HT1080 (cell line): ENCODE data around the gene ASCL3. TPM values are rescaled to one million over a fixed set of nuclear protein-coding genes. Genes with fewer than 3 reads are reported as not detected.
"Not testable (repeated sequence)": the region's sequence is repeated elsewhere in the genome, so short reads cannot be mapped to it uniquely, and the experiment has no call there.

Experiments used
- DNase-seq: peaks from one replicate; pipeline ENCODE4 v3.0.0-alpha.2; 2015; ENCODE audit warnings: low read depth
- total RNA-seq: library from RNA; depleted of rRNA; stranded (reverse); fragments of >200 nt; shearing (Covaris generic); gene quantifications from 2 replicates; pipeline ENCODE4 v1.2.3, GENCODE V29; 2014

Gene ASCL3
- total RNA-seq, 1 experiment from 2014 or later, result not detected

DNA sequence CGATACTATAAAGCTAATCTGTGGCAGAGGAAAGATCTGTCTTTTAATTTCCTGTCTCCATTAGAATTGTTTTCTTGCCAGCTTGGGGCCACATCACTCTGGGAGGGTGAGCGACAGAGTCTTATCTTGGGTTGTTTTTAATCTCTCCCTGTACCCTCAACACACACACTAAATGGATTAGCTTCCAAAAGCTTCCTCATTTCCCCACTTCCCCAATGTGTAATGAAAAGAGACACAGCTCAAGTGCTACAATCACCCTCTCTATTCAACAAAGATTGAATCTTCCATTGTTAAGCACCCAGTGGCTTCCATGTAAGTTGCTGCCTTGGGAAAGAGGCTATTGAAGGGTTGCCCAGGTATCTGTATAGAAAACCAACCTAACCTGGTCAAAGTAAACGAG is 6.1 kb upstream of the ASCL3 start:
- DNase-seq, result no peak

DNA sequence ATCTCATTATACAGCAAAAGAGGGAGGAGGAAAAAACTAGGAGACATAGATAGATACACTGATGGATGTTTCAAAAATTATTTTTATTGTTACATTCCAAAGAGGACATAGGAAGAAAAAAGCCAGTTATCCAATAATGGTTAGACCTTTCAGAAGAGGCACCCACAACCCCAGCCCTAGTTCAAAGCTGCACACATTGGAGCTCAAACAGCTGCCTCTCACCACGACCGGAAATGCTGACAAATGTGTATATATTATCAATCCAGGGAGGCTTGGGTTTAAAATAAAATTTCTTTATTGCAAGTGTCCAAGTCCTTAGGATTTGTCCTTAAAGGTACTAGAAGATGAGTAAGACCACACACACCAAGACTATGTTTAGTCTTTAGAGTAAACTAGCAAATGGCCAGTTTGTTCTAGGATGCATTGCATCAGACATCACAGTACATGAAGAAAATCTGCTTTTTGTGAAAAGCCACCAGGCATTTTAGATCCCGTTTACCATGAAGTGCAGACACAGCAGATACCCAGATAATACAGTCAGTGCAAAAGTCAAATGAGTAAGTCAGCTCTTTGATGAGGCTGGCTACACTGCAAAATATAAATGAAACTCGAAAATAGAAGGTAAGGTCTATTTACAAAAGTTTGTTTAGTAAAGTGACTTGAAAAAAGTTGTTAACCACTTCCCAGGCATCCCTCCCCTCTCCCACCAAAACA is 4.6 kb upstream of the ASCL3 start:
- DNase-seq, result no peak

DNA sequence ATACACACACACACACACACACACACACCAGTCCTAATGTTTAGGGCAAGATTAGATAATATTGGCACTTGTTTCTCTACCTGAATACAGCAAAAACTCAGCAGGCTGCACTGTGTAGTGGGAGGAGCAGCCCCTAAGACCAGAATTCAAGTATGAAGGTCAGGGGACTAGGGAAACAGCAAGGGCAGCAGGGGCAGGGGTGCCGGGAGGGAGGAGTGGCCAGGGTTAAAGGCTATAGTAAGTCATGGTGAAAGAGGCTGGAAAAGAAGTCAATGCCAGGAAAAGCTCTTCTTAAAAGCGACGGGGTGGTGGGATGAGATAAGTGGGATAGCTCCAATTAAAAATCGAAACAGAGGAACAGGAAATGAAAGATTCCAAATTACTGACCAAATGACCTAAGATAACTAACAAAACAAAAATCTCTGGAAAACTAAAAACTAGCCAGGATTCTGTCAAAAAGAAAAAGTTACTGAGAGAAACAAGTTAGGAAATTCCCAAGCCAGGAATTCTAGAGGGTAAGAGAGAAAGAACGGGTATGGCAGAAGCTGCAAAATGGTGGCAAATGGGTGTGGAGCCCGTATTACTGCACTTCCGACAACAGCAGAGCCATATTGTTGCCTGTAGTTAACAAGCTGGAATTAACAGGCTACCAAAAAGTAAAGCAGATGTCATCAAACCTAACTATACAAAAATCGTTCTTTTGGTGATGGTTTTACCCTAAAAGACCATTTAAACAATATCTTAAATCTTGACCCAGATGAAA is 1.3 kb downstream of the ASCL3 start:
- DNase-seq, result no peak

DNA sequence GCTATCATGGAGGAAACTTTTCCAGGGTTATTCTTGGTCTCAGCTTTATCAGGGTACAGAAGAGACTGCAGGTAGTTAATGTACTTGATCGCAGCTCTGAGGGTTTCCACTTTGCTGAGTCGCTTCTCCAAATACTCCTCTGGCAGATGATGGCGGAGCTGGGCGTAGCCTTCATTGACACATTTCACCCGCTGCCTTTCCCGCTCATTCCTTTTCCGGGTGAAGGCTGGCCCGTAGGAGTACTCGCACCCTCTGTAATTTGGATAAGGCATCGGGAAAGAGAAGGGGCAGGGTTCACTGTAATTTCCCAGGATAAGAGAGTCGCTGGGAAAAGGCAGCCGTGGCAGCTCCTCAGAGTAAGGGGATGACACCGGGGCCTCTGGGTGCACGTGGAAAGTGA is 5.2 kb downstream of the ASCL3 start:
- no peak for DNase-seq

DNA sequence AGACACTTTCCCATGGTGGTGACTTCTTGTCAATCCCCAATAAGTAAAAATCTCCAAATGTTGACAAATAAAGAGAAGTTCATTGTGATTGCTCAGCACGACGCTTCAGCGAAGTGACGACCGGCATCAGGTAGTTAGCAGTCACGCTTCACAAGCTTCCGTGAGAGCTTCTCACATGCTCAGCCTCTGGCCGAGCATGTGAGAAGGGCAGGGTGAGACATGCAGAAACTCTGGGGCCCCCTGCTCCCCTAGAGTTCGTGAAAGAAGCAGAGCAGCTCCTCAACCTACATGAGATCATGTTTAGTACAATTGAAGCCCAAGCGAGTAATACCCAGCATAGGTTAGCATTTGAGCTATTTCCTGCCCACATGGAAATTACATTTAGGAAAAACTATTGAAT is 5.7 kb downstream of the ASCL3 start:
- DNase-seq, result no peak

DNA sequence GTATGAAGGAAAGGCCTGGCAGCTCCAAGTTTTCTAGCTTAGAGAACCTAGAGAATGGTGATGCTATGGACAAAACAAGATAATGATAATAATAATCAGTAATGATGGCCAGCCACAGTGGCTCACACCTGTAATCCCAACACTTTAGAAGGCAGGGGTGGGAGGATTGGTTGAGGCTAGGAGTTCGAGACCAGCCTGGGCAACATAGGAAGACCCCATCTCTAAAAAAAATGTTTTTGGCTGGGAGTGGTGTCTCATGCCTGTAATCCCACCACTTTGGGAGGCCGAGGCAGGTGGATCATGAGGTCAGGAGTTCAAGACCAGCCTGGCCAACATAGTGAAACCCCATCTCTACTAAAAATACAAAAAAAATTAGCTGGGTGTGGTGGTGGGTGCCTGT is 7.0 kb downstream of the ASCL3 start:
- not testable (repeated sequence) for DNase-seq

DNA sequence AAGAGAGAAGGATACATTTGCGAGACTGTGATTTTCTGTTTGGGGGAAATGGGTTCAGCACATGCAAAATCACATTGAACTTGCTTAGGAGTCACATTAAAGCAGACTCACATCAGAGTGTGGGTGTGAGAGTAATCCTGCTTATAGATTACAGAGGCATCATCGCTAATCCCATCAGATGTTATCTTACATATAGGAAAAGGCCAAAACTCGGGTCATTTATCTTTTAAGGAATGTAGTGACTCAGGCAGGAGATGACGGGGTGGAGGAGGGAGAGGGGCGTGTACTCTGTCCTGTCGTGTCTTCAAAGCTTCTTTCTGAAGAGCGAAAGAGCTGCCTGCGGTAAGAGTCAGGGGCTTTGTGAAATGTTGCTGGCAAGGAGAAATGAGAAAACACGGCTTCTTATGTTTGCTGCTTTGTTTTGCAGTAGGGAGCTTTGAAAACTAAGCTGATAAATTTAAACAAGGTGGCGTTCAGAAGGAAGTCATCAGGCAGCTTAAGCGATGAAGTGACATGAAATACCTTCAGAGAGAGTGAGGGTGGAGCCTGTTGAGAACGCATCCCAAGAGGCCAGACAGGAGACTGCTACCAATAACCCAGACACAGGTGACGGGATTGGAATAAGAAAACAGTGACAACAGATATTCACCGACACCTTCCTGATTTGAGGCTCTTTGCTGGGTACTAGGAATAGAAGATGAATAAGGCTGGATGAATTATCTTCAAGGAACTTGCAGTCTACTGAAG is 7.9 kb downstream of the ASCL3 start:
- DNase-seq, result peak; percentile 69

DNA sequence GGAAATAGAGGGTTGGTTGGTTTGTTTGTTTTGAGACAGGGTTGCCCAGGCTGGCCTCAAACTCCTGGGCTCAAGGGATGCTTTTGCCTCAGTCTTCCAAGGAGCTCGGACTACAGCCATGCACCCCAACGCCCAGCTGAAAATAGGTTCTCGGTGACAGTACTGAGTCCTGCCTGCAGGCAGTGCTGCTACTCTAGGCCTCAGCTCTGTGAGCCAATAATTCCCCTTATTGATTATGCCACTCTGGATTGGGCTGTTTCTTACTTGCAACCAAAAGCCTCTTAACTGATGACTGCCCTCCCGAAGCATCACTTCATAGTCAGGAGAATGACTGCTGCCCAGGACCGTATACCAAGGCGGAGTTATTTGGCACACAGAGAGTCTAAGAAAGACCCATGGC is 8.9 kb downstream of the ASCL3 start:
- DNase-seq, result no peak

DNA sequence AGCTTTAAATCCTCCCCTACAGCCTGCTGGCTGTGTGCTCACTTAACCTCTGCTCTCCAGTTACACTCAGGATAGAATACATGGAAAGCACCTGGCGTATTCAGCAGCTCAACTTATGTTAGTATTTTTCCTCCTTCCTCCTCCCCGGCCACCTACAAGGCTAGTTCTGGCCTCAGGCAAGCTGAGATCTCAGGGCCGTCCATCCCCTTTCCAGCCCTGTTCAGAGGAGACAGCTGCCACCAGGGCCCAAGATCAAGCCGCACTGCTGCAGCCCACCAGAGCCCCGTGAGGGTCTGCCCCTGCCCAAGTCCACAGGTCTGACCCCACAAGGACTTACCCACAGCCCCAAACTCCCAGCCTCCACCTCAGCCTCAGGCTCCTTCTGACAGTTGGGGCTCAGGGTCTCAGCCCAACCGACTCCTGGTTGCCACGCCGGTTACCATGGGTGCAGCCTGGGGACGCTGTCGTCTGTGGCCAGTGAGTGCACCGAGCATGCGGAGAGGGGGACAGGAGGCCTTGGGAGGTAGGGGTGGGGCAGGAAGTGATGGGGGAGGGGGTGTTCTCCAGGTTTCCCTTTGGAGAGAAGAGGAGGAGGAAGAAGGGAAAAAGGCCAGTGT is 10.1 kb downstream of the ASCL3 start, which contains the start of gene C11orf16:
Gene C11orf16, minus strand, starts transcription at position 384 of the 617 bp plus-strand sequence. CDS start 639 bp downstream, outside the sequence.
- DNase-seq, result no peak

DNA sequence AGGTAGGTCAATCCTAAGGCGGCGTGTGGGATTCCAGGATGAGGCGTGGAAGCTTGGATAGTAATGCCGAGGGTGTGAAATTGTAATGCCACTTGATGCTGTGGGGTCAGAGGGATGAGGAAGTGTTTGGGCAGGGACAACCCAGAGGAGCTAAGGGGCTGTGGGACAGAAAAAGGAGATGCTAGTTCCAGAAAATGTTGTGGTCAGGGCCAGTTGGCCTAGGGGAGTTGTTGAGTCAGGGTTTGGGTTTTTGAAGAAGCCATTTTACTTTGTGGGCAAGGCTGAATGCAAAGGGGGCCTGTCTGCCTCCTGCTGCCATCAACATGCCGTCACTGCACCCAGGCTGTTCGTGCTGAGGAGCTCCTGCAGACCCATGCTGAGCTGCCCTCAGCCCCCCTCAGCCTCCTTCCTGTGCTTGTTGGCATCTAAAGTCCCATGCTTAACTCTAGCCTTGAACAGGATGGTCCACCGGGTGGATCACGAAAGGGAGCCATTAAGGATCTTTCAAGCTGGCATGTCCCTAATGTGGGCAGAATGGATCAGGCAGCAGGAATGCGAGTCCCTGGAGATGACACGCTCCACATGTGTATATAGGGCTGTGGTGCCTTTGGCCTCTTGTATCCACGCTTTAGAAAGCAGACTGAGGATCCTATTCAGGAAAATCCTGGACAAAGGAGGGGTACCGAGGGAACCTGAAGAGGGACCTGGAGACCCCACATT is 12.2 kb downstream of the ASCL3 start:
- DNase-seq, result no peak

DNA sequence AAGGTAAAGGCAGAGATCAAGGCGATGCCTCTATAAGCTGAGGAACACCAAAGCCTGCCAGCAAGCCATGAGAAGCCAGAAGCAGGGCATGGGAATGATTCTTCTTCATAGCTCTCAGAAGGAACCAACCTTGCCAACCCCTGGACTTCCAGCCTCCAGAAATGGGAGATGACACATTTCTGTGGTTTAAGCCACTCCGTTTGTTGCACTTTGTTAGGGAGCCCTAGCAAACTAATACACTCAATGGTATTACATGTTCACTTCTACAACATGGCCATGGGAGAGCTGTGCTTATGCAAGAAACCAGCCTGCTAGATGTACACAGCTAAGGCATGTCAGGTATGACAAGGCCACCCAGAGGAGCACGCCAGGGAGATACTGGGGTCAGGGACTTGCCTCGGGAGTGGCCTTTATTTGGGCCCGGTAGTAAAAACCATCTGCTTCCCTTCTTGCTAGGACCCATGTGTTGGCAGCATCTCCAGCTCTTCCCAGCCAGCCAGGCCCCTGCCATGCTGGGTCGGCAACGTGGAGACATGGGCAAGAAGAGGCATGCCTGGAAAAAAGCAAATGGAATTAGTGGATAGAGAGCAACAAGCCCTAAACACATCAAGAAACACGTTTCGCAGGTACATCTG is 13.7 kb downstream of the ASCL3 start:
- peak; percentile 46 for DNase-seq

DNA sequence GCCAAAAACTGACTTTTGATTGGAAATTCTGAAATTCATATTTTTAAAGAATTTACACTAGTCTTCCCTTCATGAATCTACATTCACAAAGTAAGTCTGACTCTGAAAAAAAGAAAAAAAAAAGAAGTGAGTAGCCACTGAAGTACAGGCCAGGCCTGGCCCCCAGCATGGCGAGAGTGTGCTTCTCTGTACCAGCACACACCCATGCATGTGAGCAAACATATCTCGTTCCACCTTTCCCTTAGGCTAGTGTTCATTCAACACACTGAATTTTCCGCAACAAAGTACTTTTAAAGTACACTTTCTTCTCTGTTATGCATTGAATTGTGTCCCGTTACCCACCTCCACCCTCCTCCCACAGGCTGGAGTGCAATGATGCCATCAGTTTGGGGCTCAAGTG is 14.6 kb downstream of the ASCL3 start:
- no peak for DNase-seq

DNA sequence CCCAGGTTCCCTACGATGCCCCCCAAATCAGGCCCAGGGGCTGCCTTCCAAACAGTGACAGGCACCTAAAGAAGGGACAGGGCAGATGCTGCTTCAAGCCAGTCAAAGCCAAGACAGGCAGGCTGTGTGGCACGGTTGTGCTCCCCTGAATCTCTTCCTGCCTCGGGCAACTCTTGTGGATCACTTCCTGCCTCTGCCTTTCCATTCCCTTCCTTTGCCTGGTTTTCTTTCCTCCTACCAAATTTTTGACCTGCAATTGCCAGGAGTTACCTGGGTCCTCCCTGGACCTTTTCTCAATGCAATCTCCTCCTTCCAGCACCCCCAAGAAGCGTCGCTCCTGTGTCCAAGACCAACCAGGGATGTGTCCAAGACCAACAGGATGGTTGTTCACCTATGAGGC is 15.6 kb downstream of the ASCL3 start:
- no peak for DNase-seq

DNA sequence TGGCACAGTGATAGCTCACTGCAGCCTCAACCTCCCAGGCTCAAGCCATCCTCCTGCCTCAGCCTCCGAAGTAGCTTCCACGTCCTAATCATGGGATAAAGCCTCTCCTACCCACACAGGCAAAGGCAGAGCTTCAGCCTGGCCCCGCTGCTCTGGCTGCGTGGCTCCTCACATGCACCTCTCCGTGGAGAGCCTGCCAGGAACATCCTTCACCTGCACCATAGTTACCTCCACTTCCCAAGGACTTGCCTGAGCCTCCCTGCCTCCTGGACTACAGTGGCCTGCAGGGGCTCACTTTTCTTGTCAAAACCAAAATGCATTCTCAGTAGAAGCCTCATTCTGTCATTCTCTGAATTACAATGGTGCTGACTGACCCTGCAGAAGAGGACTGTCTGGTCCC is 16.6 kb downstream of the ASCL3 start:
- no peak for DNase-seq

DNA sequence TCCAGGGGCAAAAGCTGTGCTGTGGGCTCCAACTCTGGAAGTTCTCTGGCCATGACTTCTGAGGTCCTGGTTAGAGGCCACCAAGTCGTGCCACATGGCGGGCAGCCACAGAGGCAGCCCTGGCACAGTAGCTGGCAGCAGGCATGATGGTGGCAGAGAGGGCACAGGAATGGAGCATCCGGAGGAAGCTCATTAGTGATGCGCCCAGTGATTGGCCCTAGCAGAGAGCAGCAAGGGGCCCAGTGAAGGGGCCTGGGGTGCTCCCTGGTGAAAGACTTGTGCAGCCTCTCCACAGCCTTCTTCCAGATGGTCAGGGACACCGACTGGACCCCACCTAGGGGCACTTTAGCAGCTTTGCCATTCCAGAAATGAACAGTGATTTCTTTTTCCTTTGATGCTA is 17.1 kb downstream of the ASCL3 start:
- DNase-seq, result no peak

DNA sequence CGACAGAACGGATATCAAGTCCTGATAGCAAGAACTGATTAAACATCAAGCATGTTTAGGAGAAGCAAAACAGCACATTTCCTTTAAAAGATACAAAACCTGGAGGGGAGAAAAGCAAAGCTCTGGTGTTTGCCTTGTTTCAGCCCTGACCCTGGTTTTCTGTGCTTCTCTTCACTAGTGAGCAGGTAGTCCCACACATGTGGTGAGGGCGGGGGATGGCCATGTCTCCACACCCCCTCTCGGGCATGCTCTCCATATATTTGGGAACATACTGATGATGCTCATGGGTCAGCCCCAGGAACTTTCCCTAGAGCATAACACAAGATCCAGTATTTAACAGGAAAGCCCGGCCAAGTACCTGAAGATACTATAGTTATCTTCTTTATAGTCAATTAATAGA is 20.1 kb downstream of the ASCL3 start:
- DNase-seq, result no peak

DNA sequence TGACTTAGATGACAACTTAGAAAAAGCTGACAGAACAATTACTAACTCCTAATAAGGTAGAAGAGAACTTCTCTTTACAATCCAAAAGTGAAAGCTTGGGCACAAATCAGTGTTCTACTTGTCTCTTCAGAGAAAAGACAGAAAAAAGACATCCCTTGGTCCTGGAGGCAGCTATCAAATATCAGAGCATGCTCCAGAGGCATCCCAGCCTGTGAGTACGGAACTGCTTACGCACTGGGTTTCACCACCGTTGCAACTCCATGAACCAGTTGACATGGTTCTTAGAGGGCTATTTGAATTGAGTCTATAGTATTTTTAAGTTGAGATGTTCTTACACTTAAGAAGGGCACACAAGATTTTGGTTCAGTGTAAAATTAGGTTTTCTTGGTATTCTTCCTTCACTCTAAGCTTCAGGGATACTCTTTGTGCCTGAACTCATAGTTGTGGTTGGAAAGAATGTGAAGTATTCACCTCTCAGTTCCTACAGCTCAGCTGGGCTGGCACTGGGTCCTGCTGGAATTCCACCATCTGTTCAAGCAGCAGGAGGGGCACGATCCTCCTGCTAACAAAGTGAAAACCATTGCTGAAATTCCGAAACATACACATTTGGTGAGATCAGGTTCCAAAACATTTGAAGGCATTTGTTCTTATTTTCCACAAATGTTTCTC is 25.5 kb downstream of the ASCL3 start:
- peak; percentile 84 for DNase-seq

DNA sequence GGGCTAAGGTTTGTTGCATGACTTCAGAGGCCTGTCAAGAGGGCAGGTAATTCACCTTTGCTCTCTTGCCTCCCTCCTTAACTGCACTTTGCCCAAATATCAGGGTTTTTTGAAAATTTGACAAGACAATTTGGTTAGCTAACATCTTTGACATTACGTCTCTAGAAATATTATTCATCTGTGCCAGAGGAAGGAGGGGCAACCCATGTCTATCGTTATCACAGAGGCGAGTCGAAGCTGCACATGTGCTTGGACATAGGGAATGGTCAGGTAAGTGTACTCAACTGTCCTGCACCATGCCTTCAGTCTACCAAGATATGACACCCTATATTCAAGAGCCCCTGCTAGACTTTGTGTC is 28.2 kb downstream of the ASCL3 start:
- DNase-seq, result no peak

DNA sequence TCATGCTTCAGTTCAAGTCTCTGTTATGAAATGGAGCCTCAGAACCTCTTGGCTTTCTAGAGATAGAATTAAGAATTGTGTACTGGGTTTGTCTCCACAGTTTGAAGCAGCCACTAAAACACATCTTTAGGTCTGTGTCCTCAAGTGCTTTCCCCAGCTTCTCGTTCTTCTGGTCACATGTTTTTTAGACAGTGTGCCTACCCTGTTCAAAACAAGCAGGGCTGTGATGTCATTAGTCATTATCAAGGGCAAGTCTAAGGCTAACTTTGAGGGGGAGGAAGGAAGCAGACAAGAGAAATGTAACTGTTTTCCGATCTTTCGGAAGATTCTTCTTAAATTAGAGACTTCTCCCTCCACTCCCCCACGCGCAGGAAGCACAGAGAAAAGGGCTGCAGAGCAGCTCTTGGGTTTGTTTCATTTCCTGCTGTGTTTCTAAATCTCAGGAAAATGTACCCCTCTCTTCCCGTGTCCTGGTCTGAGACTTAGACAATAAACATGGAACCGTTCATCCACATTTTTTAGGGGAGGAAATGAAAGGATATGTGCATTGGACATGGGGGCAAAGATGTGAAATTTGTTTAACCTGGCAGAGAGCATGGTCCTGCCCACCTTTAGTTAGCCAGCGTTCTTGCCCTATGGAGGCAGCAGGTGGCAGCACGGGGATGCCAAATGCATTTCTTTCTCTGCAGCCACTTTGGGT is 28.7 kb downstream of the ASCL3 start:
- peak; percentile 47 for DNase-seq
